NAMALWA (cell line): ENCODE data around the gene MFNG.

ENCODE experiments used
- DNase-seq: peaks from one replicate; pipeline ENCODE4 v3.0.0-alpha.2; 2015; ENCODE audit warnings: low spot score

MFNG gene

GRCh38 chr22:37445501-37445900 is 40.7 kb downstream of the MFNG start:
- DNase-seq: no peak

DNA sequence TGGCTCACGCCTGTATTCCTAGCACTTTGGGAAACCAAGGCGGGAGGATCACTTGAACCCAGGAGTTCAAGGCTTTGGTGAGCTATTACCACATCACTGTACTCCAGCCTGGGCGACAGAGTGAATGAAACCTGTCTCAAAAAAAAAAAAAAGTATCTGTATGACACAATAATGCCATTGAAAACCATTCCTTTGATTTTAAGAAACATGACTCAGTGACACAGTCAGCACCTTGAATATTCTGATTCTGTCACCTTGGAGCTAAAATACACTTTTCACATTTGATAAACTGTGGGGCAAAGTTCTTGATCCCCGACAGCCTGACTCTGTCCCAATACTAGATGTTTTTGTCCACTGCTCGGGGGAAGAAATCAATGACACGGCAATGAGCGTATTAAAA is 42.2 kb downstream of the MFNG start:
- DNase-seq: no peak

GRCh38 chr22:37443086-37443485 is 43.1 kb downstream of the MFNG start:
- DNase-seq: no peak

DNA sequence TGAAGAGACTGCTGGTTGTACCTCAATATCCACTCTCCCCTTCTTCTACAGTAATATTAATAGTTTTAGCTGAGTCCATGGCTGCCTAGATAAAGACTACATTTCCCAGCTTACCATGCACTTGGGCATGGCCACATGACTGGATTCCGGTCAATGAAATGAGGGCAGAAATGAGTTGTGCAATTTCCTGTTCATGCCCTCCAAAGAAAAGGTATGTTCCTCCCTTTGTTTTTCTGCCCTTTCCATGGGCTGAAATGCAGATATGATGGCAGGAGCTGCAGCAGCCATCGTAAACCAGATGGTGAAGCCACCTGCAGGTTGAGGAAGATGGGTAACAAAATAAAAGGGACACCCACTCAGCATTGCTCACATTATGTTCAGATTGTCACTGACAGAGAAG is 43.6 kb downstream of the MFNG start:
- DNase-seq: peak; percentile 51

DNA sequence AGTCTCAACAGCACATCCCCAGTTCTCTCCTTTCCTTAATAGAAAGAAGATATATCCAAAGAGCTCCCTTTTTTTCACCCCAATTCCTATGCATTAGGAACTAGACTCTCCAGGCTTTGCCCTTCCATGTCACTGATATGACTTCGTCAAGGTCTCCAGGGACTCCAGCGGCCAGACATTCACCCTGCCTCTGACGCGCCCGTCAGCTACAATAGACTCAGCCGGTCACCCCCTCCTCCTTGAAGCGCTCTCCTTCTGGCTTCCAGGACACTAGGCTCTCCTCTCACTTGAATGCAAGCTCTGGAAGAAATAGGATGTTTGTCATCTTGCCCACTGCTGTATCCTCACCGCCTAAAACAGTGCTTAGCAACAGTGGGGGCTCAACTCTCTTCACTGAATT is 44.0 kb downstream of the MFNG start:
- no peak for DNase-seq

GRCh38 chr22:37440875-37441274 is 45.3 kb downstream of the MFNG start:
- no peak for DNase-seq

DNA sequence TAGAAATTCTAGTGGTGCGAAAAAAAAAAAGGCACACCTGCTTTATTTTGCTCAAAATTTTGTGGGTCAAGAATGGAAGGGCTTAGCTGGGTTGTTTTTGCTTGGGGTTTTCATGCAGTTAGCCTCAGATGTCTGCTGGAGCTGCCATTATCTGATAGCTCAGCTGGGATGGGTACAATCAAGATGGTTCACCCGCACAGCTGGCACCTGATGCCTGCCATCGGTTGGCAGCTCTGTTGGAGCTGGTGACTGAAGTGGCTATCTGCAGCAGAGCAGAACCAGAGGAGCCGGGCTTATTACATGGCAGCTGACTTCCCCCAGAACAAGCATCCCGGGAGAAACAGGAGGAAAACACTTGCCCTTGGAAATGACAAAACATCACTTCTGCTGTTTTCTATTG is 46.8 kb downstream of the MFNG start:
- DNase-seq: no peak

- DNase-seq: no peak
Measured at GRCh38 chr22:37435970-37436603, 50.1 kb downstream of the MFNG start.

- no peak for DNase-seq
Measured at GRCh38 chr22:37433786-37434185, 52.4 kb downstream of the MFNG start.

DNA sequence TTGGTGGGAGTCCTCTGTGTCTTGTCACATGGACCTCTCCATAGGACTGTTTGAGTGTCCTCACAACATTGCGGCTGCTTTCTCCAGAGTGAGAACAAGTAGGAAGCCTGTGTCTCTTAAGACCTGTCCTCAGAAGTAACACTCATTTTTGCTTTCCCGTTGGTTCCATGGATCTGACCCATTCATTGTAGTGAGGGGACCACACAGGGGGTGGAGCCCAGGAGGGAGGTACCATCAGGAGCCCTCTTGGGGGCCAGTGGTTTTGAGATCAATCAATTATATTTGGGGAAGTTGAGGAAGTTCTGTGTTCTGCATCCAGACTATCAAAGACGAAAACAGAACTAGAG is 53.5 kb downstream of the MFNG start:
- no peak for DNase-seq

DNA sequence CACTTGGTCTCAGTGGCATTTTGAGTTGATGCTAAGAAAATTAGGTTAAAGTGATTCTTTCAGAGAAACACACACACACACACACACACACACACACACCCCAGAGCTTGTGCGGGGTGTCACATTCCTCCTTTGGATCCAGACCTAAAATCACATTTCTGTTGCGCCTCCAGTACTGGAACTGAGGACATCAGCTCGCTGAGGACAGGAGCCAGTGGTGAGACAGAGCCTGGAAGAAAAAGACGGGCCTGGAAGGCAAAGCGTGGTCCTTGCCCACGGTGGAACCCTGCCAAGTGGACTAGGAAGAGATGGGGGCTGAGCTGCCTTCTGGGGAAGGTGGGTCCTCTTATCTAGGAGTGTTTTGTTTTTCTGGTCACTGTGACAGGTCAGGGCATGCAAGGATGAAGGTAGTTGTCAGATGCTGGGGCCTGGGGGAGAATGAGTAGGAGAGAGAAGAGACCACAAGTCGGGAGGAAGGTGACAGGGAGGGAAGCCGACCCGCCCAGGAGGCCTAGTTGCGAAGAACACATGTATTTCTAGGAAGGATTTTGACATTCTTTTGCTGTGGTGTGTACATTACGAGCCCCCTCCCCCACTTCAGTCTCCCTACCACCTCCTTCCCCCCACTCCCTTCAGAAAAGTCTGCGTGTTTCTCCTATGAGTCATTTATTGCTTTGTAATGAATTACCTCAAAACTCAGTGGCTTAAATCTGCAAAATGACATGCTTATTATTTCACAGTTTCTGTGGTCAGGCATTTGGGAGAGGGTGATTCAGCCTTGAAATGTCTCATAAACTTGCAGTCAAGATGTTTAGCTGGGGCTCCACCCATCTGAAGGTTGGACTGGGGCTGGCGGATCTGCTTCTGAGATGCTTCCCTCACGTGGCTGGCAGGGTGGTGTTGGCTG is 54.1 kb downstream of the MFNG start:
- DNase-seq: no peak

DNA sequence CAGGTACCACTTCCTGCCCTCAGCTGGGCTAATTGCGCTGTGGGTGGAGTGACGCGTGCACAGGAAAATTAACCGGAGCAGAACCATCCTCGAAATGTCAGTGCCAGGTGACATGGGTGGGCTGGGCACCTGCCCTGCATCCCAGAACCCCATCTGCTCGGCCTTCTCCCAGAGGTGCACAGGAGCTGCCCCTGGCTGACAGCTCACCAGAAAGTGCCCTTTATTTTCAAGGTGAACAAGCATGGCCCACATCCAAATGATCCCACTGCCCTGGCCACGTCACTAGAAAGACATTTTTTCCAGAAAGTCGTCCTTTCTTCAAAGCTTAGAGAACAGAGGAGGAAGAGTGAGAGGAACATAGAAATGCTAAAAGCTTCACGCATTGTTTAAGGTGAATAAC is 54.8 kb downstream of the MFNG start:
- DNase-seq: no peak

- no peak for DNase-seq
Measured at GRCh38 chr22:37430941-37431340, 55.2 kb downstream of the MFNG start.

GRCh38 chr22:37428649-37429586 is 57.3 kb downstream of the MFNG start:
- DNase-seq: peak; percentile 73

DNA sequence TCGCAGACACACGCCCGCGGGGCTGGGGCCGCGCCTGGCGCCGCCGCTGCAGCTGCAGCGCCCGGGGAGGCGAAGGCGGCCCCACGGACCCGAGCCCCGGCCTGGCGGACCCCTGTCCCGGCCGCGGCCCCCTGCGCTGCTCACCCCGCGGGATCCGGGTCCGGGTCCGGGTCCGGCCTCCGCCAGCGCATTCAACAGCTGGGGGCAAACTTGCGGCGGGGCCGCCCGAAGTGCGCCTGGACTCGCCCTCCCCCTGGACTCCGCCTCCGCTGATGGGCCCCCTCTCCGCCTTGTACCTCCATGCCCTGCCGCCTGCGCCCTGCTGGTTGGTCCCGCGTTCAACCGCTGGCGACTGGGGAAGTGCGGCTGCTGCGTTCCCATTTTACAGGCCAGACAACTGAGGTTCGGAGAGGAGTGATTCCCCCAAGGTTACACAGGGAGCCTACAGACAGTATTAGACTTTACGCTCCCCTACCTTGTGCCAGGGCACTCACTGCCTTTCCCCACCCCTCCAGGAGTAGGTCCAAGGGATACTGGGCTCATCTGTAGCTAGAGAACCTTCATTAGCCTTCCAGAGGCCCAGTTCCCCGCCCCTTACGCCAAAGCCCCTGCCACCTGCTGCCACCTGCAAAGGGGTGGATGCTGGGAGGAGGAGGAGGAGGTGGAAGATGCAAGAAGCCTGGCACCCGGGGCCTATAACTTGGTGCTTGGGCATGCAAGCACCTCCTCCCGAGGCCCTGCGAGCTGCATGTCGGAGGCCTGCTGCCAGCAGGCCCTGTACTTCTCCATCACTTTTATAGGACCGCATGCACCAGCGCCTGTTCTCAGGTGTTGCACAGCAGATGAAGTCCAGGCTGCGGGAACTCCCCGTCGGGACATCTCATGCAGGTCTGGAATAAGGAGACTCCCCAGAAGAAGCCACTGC is 58.2 kb downstream of the MFNG start:
- no peak for DNase-seq

DNA sequence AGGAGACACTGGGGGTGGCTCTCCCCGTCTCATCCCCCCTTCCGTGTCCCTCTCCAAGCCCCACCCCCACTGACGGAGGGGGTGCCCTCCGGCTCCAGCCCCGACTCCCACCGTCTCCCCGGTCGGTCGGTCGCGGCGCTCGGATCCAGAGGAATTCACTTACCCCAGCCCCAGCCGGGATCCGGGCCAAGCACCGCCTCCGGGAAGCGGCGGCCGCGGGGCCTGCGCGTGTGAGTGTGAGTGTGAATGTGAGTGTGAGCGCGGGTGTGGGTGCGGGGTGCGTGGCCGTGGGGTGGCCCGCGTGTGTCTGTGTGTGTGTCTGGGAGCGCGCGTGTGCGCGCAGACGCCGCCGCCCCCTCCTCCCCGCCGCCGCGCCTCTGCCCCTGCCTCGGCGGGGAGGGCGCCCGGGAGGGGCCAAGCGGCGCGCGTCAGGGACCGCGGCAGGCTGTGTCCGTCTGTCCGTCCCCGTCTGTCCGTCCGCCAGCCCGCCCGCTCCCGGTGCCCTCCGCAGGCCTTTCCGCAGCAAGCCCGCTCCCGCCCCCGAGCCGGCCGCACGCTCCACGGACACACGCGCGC is 59.0 kb downstream of the MFNG start, which contains the start of gene ELFN2:
Gene ELFN2 (minus strand): TSS at position 345 of the 576 bp plus-strand sequence. CDS start 51,945 bp downstream, outside the sequence.
- no peak for DNase-seq

DNA sequence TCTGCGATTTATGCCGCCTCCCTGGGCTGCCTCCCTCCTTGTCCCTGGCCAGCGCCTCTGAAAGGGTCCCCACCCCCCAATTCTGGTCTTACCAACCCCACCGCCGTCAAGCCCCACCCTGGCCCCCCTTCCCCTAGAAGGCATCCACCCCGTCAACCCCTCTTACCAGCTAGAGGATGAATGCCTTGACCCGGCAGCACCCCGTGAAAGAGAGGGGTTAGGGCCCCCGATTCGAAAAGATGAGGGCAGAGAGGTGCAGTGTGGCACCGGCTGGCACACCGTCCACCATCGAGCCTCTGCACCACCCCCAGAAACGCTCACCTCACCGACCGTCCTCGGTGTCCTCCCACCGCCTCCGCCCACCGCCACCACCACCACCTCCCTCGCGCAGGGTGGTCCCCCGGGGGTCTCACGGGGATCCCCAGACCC is 59.5 kb downstream of the MFNG start:
- no peak for DNase-seq

GRCh38 chr22:37425800-37426705 is 60.1 kb downstream of the MFNG start:
- peak; percentile 88 for DNase-seq

DNA sequence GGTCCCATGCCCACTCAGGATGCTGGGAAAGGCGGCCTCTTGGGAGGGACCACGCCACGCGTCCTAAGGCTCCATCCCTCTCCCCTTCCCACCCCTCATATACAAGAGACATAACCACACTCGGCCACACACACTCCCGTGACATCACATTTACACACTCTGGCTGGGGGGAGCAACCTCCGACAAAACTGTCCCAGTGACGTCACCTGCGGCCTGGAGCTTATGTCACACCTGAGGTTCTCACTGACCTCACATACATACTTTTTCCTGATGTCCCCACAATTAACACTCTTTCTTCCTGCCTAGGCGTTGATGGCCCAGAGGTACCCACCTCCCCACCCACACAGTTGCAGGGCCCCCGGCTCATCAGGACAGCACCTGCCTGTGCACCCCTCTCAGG is 60.8 kb downstream of the MFNG start:
- DNase-seq: no peak

DNA sequence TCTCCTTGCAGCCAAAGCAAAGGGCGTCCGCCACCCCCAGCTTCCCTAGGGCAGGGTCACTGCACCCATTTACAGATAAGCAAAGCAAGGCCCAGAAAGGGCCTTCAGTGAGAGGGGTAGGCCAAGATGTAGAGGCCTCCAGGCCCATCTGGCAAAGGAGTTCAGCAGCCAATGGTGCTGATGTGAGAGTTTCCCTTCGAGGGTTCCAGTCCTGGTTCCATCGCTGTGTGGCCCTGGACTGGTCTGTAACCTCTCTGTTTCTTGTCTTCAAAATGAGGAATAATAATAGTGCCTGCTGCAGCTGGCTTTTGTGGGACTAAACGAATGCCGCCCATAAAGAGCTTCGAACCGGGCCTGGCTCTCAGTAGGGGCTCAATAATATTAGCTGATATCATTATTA is 62.9 kb downstream of the MFNG start:
- no peak for DNase-seq
